GM19328 (cell line): ENCODE measurements around the gene SYNGR2.

Experiments used
- ATAC-seq: cut with Tn5 transposase; IDR thresholded peaks from one replicate; pipeline ENCODE4 v1.9.1; 2021; ENCODE audit warnings: mild to moderate bottlenecking, moderate library complexity; ENCODE audit not compliant: unreplicated experiment

SYNGR2 gene

GRCh38 chr17:78142119-78142861 is 26.1 kb upstream of the SYNGR2 start:
- ATAC-seq, result no peak

GRCh38 chr17:78143214-78144146 is 24.9 kb upstream of the SYNGR2 start:
- no peak for ATAC-seq

- ATAC-seq, result no peak
Measured at GRCh38 chr17:78144147-78144719, 24.1 kb upstream of the SYNGR2 start.

- ATAC-seq, result no peak
Measured at GRCh38 chr17:78144736-78145641, 23.4 kb upstream of the SYNGR2 start.

- no peak for ATAC-seq
Measured at GRCh38 chr17:78146471-78146869, 21.9 kb upstream of the SYNGR2 start.

- ATAC-seq, result no peak
Measured at GRCh38 chr17:78146881-78147280, 21.5 kb upstream of the SYNGR2 start.

- ATAC-seq, result no peak
Measured at GRCh38 chr17:78147315-78147998, 20.9 kb upstream of the SYNGR2 start.

- no peak for ATAC-seq
Measured at GRCh38 chr17:78148286-78149016, 19.9 kb upstream of the SYNGR2 start.

- ATAC-seq, result no peak
Measured at GRCh38 chr17:78151514-78152008, 16.8 kb upstream of the SYNGR2 start.

- no peak for ATAC-seq
Measured at GRCh38 chr17:78154903-78155811, 13.2 kb upstream of the SYNGR2 start.

GRCh38 chr17:78159575-78160158 is 8.7 kb upstream of the SYNGR2 start:
- ATAC-seq, result no peak

- ATAC-seq, result no peak
Measured at GRCh38 chr17:78163881-78164747, 4.3 kb upstream of the SYNGR2 start.

- no peak for ATAC-seq
Measured at GRCh38 chr17:78164748-78165607, 3.4 kb upstream of the SYNGR2 start.

GRCh38 chr17:78166416-78166815 is 2.0 kb upstream of the SYNGR2 start:
- no peak for ATAC-seq

GRCh38 chr17:78168903-78169793 is 767 bp downstream of the SYNGR2 start:
- peak; percentile 17 for ATAC-seq
